Activated naive CD4-positive, alpha-beta T cell (primary cell): ENCODE measurements around the gene ACTL10.
A peak's percentile ranks its signal among the peaks of the same experiment; 100 is the strongest.

Experiments used
- DNase-seq, 4 experiments: peaks; one replicate each; lab custom pipeline; 2025; lab: John Stamatoyannopoulos, UW

The ACTL10 gene

GRCh38 chr20:33649201-33649681, 17.5 kb upstream of the ACTL10 start:
- DNase-seq: no peak

- DNase-seq: no peak
Observed at GRCh38 chr20:33650111-33650752, 16.5 kb upstream of the ACTL10 start.

DNA sequence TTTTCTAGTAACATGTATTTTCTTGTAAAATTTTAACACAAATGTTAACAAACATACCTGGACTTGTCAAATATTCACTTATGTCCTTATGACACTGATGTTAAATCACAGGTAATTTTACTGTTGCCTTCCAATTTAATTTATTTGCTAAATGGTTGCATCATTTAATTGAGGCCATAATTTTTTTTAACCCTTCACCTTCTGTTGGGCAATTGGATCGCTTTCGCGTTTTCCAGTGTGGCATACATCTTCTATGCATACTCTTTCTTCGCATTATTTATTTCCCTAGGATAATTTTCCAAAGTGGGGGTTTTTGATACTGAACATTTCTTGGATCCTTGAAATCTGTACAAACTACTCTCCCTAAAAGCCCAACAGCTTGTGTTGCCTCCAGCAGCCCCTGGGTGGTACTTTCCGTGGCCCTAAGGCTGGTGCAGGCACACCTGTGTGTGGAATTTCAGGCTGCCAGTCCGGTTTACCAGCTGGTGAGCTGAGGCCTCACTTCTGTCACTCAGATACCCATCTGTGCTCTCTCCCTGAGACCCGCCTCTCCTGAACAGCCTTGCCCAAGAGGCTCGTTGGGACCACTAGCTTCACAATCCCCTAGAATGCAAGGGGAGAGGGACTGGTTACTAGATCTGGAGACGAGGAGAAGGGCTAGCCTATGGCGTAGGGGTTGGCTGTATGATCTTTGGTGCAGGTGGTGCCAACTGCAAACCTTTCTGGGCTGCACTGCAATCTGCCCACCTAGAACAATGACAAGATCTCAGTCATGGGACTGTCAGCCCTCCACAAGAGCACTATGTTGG, 15.8 kb upstream of the ACTL10 start:
- no peak for DNase-seq

DNA sequence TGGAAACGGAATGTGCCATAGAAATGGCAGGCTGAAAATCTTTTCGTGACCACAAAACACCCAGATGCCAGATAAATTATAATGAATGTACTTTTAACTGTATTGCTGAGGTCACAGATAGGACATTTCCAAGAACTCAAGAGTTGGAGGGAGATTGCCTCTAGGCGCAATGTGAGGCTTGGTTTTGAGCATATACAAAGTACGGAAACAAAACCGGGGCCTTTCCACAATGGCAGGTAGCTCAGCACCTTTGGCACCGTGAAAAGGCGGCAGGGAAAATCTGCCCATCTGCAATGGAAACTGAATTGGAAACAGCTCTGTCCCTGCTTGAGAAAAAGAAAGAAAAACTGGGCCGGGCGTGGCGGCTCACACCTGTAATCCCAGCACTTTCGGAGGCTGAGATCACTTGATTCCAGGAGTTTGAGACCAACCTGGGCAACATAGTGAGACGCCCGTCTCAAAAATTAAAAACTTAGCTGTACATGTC, 15.1 kb upstream of the ACTL10 start:
- no peak for DNase-seq

GRCh38 chr20:33653218-33653899, 13.4 kb upstream of the ACTL10 start:
- peak in 1 of 4 experiments; percentile 12 for DNase-seq

- DNase-seq: no peak
Observed at GRCh38 chr20:33653900-33654596, 12.7 kb upstream of the ACTL10 start.

DNA sequence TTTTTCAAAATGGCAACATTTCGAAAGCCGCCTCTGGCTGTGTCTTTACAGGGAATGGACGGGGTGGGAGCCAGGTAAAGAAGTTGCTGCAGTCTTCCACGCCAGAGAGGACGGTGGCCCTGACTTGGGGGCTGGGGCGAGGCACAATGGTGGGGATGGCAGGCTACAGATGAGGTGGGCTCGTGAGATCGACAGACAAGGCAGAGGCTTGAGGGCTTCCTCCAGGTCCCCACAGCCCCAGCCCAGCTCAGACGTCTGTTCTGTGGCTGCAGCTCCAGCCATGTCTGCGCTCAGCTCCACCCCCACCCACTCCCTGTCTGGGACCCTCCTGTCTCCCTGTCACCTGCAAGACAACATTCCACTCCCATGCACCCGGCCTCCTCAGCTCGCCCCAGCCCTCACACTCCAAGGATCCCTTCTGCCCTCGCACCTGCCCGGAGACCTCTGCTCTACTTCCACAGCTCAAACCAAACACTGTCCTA, 12.0 kb upstream of the ACTL10 start:
- no peak for DNase-seq

DNA sequence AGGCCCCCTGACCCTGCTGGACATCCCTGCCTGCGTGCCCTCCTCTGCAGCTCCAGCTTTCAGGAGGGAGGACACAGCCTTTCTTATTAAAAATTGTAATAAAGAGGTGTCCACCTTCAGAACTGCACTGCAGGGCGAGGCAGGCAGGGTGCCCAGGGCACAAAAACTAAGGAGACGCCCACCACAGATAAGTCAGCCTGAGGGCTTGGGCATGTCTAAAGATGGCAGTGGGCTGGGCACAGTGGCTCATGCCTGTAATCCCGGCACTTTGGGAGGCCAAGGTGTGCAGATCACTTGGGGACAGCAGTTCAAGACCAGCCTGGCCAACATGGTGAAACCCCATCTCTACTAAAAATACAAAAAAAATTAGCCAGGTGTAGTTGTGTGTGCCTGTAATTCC, 11.6 kb upstream of the ACTL10 start:
- no peak for DNase-seq

GRCh38 chr20:33656010-33656782, 10.5 kb upstream of the ACTL10 start:
- DNase-seq: no peak

DNA sequence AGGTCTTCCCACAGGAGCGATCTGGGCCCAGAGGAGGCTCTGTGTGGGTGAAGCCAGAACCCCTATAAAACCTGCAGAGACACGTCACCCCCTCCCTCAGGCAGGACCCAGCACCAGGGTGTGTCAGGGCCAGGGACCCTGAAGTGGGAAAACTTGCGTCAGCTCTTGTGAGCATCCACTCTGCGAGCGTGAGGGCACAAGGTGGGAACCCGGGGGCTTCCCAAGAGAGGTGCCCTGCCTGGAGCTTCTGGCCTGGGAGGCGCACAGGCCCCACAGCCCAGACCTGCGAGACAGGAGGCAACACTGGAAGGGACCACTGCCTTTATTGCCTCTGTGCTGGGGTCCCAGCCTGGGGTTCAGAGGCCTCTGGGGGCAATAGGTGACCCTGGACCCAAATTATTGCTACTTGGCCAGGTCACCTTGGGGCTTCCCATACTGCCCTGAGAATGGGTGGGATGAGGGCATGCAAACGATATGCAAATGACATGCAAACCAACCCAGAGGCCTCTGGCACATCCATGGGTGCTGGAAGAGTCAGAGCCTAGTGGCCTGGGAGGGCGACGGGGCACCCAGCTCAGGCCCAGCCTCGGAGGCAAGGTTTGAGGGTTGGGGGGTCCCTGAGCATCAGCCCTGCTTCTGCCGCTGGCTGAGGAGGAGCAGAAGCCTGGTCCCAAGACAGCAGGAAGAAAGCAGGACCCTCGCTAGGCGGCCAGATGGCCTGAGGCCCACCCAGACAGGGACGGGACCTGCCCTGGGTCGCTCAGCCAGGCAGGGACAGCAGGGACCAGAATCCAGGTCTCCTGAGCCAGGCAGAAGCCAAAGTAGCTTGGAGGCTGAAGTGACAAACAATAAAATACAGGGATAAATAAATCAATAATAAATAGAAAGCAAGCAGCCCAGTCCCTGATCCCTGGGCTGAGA, 9.7 kb upstream of the ACTL10 start:
- DNase-seq: no peak

DNA sequence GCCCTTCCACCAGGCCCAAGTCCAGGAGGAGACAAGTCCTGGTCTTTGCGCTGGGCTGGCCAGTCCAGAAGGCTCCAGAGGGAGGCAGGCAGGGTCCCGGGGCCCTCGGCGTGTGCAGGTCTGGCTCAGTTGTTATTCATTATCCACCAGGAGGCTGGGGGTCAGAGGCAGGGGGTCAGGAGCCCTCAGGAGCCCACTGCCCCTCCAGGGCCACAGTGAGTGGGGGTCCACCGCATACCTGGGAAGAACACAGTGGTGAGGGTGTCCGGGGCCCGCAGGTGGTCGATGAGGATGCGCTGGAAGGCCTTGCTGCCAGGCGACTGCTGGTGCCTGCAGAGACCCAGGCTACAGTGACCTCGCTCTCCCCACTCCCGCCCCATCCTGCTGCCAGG, 9.0 kb upstream of the ACTL10 start:
- no peak for DNase-seq

DNA sequence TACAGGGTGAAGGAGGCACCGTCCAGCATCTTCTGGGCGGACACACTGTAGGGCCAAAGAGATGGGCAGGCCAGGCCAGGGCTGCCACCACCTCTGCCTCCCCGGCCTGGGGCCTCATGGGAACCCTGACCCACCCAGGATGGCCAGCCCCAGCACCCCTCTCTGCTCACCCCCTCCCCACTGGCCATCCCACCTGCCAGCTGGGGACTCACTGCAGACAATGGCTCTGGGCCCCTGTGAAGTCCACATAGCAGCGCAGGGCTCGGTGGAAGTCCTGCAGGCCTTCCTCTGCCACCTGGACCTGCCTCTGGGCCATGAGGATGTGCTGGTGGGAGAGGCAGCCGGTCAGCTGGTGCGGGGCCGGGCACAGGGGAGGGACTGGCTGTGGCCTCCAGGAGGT, 8.2 kb upstream of the ACTL10 start:
- DNase-seq: no peak

DNA sequence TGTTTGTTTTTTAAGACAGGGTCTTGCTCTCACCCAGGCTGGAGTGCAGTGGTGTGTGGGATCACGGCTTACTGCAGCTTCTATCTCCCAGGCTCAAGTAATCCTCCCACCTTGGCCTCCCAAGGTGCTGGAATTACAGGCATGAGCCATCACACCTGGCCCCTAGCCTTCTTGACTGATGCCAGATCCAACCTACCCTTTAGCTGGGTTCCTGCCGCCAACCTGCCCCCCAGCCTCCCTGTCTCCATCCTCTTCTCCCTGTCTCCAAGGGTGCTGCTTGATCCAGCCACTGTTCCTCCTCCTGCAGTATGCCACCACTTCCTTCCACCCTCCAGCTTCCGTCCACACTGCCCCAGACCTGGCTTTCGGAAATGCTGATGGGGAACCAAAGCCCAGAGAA, 7.8 kb upstream of the ACTL10 start:
- DNase-seq: no peak

GRCh38 chr20:33659341-33660034, 7.3 kb upstream of the ACTL10 start:
- DNase-seq: no peak

GRCh38 chr20:33660035-33660684, 6.6 kb upstream of the ACTL10 start:
- DNase-seq: no peak

DNA sequence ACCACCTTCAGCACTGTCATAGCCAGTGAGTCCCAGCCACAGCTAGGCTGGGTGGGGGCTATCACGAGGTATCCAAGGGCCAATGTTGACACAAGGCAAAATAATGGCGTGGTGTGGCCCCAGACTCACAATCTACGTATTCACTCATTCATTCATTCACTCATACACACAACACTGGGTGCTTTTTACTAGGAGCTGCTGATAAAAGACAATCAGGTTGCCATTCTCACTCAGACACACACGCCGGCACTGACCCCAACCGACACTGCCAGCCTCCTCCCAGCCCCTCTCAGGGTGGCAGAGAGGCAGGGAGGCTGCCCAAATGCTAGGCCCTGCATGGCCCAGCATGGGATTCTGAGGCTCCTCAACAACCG, 6.1 kb upstream of the ACTL10 start:
- DNase-seq: no peak

DNA sequence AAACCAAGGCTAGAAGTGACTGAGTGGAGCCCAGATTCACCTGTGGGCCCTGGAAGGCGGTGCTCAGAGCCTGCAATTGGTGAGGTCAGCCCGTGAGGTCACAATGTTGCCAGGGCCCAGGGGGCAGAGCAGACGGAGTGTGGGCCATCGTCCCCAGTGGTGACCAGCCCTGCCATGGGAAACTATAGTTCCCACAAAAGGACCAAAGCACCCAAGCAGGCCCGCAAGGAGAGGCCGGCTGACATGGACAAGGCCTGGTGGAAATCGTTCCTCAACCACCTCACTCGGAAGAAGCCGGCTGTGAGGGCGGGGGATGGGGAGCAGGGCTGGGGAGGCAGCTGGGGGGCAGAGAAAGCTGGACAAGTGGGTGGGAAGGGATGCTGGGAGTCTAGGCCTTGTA, 4.6 kb upstream of the ACTL10 start, which contains the start of gene C20orf144:
Gene C20orf144 (plus strand): TSS at position 156 of the 400 bp plus-strand sequence. CDS start 19 bp downstream, at position 175.
- DNase-seq: no peak

GRCh38 chr20:33663161-33664084, 3.3 kb upstream of the ACTL10 start:
- peak; percentile 30 to 82 (median 61) for DNase-seq
